GM12878 (cell line): ENCODE measurements around the gene H2BK1. TPM values are rescaled to one million over a fixed set of nuclear protein-coding genes. Genes with fewer than 3 reads are reported as not detected.

ENCODE experiments used
- ATAC-seq: fragments of 200-7000 bp; cut with Tn5 transposase; 3 replicates; pipeline ENCODE4 v1.9.1; 2020; ENCODE audit warnings: mild to moderate bottlenecking, moderate library complexity
- BruUV-seq: library from RNA; stranded (reverse); fragments of 400-500 nt; replicated peaks from 2 replicates; lab custom pipeline; 2021; lab: Mats Ljungman, UMichigan
- CTCF ChIA-PET: fragments of 300-600 bp; sonication (Branson Sonifier 250); formaldehyde crosslinking; extraction: SDS; loops from one replicate; lab custom pipeline; 2021; ENCODE audit warnings: inconsistent platforms; lab: Yijun Ruan, JAX
- POLR2A ChIA-PET: fragments of 350-600 bp; formaldehyde crosslinking; extraction: SDS; loops from one replicate; lab custom pipeline; 2021; ENCODE audit warnings: inconsistent platforms; lab: Charles Lee
- RAD21 ChIA-PET: fragments of 300-600 bp; sonication (Branson Sonifier 250); formaldehyde crosslinking; loops from one replicate; lab custom pipeline; 2023; ENCODE audit warnings: antibody characterized with exemption; ENCODE audit not compliant: unreplicated experiment; lab: Charles Lee
- SMC1A ChIA-PET: fragments of 300-600 bp; sonication (Branson Sonifier 250); formaldehyde crosslinking; loops from one replicate; lab custom pipeline; 2023; ENCODE audit not compliant: unreplicated experiment, uncharacterized antibody; lab: Charles Lee
- DNase-seq: peaks from one replicate; pipeline ENCODE4 v3.0.0-alpha.2; 2011; ENCODE audit warnings: low read depth, low spot score
- FAIRE-seq: peaks from 3 replicates; lab custom pipeline; 2011; peaks lifted over from hg19 to GRCh38; lab: Jason Lieb, UNC
- H2AFZ ChIP-seq: 2 replicates; pipeline ENCODE4 v1.6.0; 2011; ENCODE audit warnings: low read depth, low read length, control low read depth; ENCODE audit not compliant: control insufficient read depth
- H3K27ac ChIP-seq: 2 replicates; pipeline ENCODE4 v1.5.1; 2011; ENCODE audit warnings: control low read depth; ENCODE audit not compliant: control insufficient read depth, insufficient read depth
- H3K27me3 ChIP-seq, 2 experiments: replicated peaks in 1 of 2; 2 replicates each; pipeline versions ENCODE4 v1.6.0 to v1.6.1; 2011; ENCODE audit warnings: low read length in 1 of 2; ENCODE audit not compliant: control insufficient read depth in 2 of 2, insufficient read depth in 2 of 2
- H3K36me3 ChIP-seq, 2 experiments: 2 replicates each; pipeline ENCODE4 v1.5.1; 2011; ENCODE audit warnings: low read length in 1 of 2; ENCODE audit not compliant: control insufficient read depth in 2 of 2, insufficient read depth in 2 of 2
- H3K4me1 ChIP-seq: 2 replicates; pipeline ENCODE4 v1.6.1; 2011; ENCODE audit warnings: mild to moderate bottlenecking, low read length, moderate library complexity, mixed read lengths; ENCODE audit not compliant: control insufficient read depth, insufficient read depth
- H3K4me2 ChIP-seq: 2 replicates; pipeline ENCODE4 v1.6.0; 2011; ENCODE audit warnings: control low read depth; ENCODE audit not compliant: control insufficient read depth, insufficient read depth
- H3K4me3 ChIP-seq: fragments of 200-600 bp; sonication (generic); 2 replicates; pipeline ENCODE4 v1.5.1; 2016
- H3K79me2 ChIP-seq: 2 replicates; pipeline ENCODE4 v1.6.0; 2011; ENCODE audit warnings: low read length; ENCODE audit not compliant: control insufficient read depth, insufficient read depth
- H3K9ac ChIP-seq: 2 replicates; pipeline ENCODE4 v1.8.0; 2011; ENCODE audit warnings: low read length, control low read depth, mixed read lengths; ENCODE audit not compliant: control insufficient read depth, insufficient read depth
- H3K9me3 ChIP-seq: replicated peaks from 3 replicates; pipeline ENCODE4 v1.5.1; 2011; ENCODE audit warnings: mild to moderate bottlenecking, low read length; ENCODE audit not compliant: control insufficient read depth, insufficient read depth
- H4K20me1 ChIP-seq: 2 replicates; pipeline ENCODE4 v1.6.0; 2011; ENCODE audit not compliant: control insufficient read depth, insufficient read depth
- ATF7 ChIP-seq: fragments of 450-650 bp; IDR thresholded peaks from 2 replicates; pipeline ENCODE4 v1.6.1; 2016; ENCODE audit warnings: low read depth, mild to moderate bottlenecking
- BACH1 ChIP-seq: fragments of 450-650 bp; IDR thresholded peaks from 2 replicates; pipeline ENCODE4 v1.6.1; 2017; ENCODE audit warnings: mild to moderate bottlenecking, borderline replicate concordance
- FOXM1 ChIP-seq: IDR thresholded peaks from 2 replicates; pipeline ENCODE4 v1.6.1; 2012; ENCODE audit warnings: low read depth, mild to moderate bottlenecking, inconsistent platforms, low read length, moderate library complexity
- IRF5 ChIP-seq: fragments of 450-650 bp; IDR thresholded peaks from 2 replicates; pipeline ENCODE4 v1.6.1; 2017; ENCODE audit warnings: borderline replicate concordance
- JUNB ChIP-seq: IDR thresholded peaks from 2 replicates; pipeline ENCODE4 v1.6.1; 2016; ENCODE audit warnings: antibody characterized with exemption, mild to moderate bottlenecking
- NBN ChIP-seq: fragments of 450-650 bp; IDR thresholded peaks from 2 replicates; pipeline ENCODE4 v1.6.1; 2016
- NR2F1 ChIP-seq: fragments of 450-650 bp; conservative IDR thresholded peaks from 2 replicates; pipeline ENCODE4 v1.6.1; 2017; ENCODE audit warnings: mild to moderate bottlenecking
- RAD21 ChIP-seq: IDR thresholded peaks from 2 replicates; pipeline ENCODE4 v1.6.1; 2011; ENCODE audit warnings: mild to moderate bottlenecking, low read depth, low read length, moderate library complexity; ENCODE audit not compliant: insufficient read depth
- SKIL ChIP-seq: fragments of 450-650 bp; IDR thresholded peaks from 2 replicates; pipeline ENCODE4 v1.6.1; 2017; ENCODE audit warnings: mild to moderate bottlenecking, low read depth, inconsistent platforms; ENCODE audit not compliant: poor library complexity, severe bottlenecking
- SREBF1 ChIP-seq: IDR thresholded peaks from 2 replicates; pipeline ENCODE4 v1.6.1; 2012; ENCODE audit warnings: mild to moderate bottlenecking, low read length
- SUZ12 ChIP-seq: fragments of 200-600 bp; sonication (generic); IDR thresholded peaks from one replicate; pipeline ENCODE4 v1.6.1; 2018; ENCODE audit warnings: antibody characterized with exemption, mild to moderate bottlenecking; ENCODE audit not compliant: unreplicated experiment
- ZBTB33 ChIP-seq: fragments of 450-650 bp; IDR thresholded peaks from 2 replicates; pipeline ENCODE4 v1.6.1; 2017; ENCODE audit warnings: mild to moderate bottlenecking
- ZZZ3 ChIP-seq: IDR thresholded peaks from 2 replicates; pipeline ENCODE4 v1.6.1; 2011; ENCODE audit warnings: low read depth; ENCODE audit not compliant: control insufficient read depth, insufficient read length
- WGBS: methylation state at CpG from one replicate; pipeline ENCODE4 v1.1.6; 2016; ENCODE audit warnings: low lambda C conversion rate; ENCODE audit not compliant: insufficient replicate concordance, insufficient coverage; ENCODE audit errors: missing lambda C conversion rate; 5-methylcytosine and 5-hydroxymethylcytosine counted together
- in situ Hi-C: fragments of 300-500 bp; cut with MboI; formaldehyde crosslinking; loops from 9 replicates; pipeline ENCODE4 v1.14.3; 2018; ENCODE audit warnings: mixed read lengths
- intact Hi-C: fragments of 100-400 bp; cut with micrococcal nuclease; formaldehyde crosslinking; loops from one replicate; pipeline ENCODE4 v1.14.2; 2022; ENCODE audit not compliant: unreplicated experiment
- polyA plus RNA-seq, 11 experiments: library from polyadenylated mRNA; depleted of rRNA in 4 of 11; unstranded in 6 of 11; stranded (reverse) in 5 of 11; fragments of >200 nt; fragmentation: Nextera tagmentation in 4 of 11; fragmentation: Illumina TruSeq in 1 of 11; extraction: Ambion mirVana in 4 of 11; extraction: Trizol in 1 of 11; gene quantifications; 1 replicate in 1 of 11; 2 replicates in 10 of 11; pipeline versions ENCODE4 v1.2.1 to v1.2.3, GENCODE V29; 2011 to 2016; ENCODE audit warnings: inconsistent platforms in 2 of 11, missing spikeins in 2 of 11, low read depth in 1 of 11
- total RNA-seq, 4 experiments: library from RNA; depleted of rRNA in 3 of 4; stranded (reverse); fragments of >200 nt in 3 of 4; fragmentation: Illumina TruSeq in 1 of 4; extraction: Trizol in 1 of 4; gene quantifications; 2 replicates each; pipeline versions ENCODE4 v1.2.1 to v1.2.3, GENCODE V29; 2013 to 2021

Gene H2BK1
- total and polyA plus RNA-seq, 10 of the 15 experiments (the other 5 are each of a cell fraction or from before 2014, with no cell fraction given) = 0.54 TPM; not detected in 9

GRCh38 chr7:151218170-151218569, 7.9 kb upstream of the H2BK1 start:
- no peaks in the 10 kb centered on the region for H3K4me1 ChIP-seq
- ChIA-PET RAD21 (no interaction called here), POLR2A (no interaction called here), CTCF (interaction anchor here (2.3 kb wide), 2 partner anchors 9 to 26 kb away, joined by 6 to 11 read pairs; partner anchors contain the start of gene ABCF2), SMC1A (no interaction called here)
- TF ChIP-seq NBN = no peak
- no peak for TF ChIP-seq ZZZ3
- TF ChIP-seq SREBF1 = no peak
- TF ChIP-seq ATF7 = no peak
- TF ChIP-seq JUNB = no peak
- no peak for TF ChIP-seq BACH1
- no peak for TF ChIP-seq SUZ12
- TF ChIP-seq NR2F1 = no peak
- no peak for TF ChIP-seq ZBTB33
- no peak for TF ChIP-seq SKIL
- no peak for TF ChIP-seq RAD21
- TF ChIP-seq FOXM1 = no peak
- TF ChIP-seq IRF5 = no peak
- in situ Hi-C loops = no loop called here
- peaks cover 32 to 33% of the 10 kb centered on the region in 2 experiments for H3K36me3 ChIP-seq
- ATAC-seq (no peak), DNase-seq (no peak), FAIRE-seq (no peak)
- WGBS = 88% methylated on average over 9 of the region's 9 CpGs
- no peak overlapping the region for H3K27ac ChIP-seq
- no peak overlapping the region for H2AFZ ChIP-seq
- H3K9ac ChIP-seq = no peak overlapping the region
- no TSS peak for BruUV-seq
- intact Hi-C loops = no loop called here
- H4K20me1 ChIP-seq = no peaks in the 10 kb centered on the region
- no peak overlapping the region for H3K4me3 ChIP-seq
- no peak overlapping the region for H3K4me2 ChIP-seq
- no peaks in the 10 kb centered on the region for H3K9me3 ChIP-seq
- H3K79me2 ChIP-seq = no peaks in the 10 kb centered on the region
- no peaks in the 10 kb centered on the region for H3K27me3 ChIP-seq
